Stomach (tissue), 9 donors: Measurements from ENCODE around the gene APOO. TPM values are rescaled to one million over a fixed set of nuclear protein-coding genes. Genes with fewer than 3 reads are reported as not detected.

Experiments
- DNase-seq, 2 donors: peaks; one replicate each; pipeline versions ENCODE4 v3.0.0 to v3.0.0-alpha.2; 2013 to 2019
- H3K27ac ChIP-seq, 5 donors: fragments of 200-600 bp in 4 of 5; sonication (generic) in 4 of 5; one replicate each; pipeline ENCODE4 v1.5.1; 2013 to 2019; ENCODE audit warnings: mild to moderate bottlenecking in 1 of 5, moderate library complexity in 1 of 5
- H3K27me3 ChIP-seq, 3 donors: fragments of 200-600 bp; sonication (generic); one replicate each; pipeline ENCODE4 v1.5.1; 2017 to 2019; ENCODE audit warnings: mixed run types in 1 of 3
- H3K36me3 ChIP-seq, 4 donors: fragments of 200-600 bp; sonication (generic); 1 replicate in 3 of 4; 2 replicates in 1 of 4; pipeline ENCODE4 v1.5.1; 2016 to 2019
- H3K4me1 ChIP-seq, 4 donors: fragments of 200-600 bp; sonication (generic); one replicate each; pipeline ENCODE4 v1.5.1; 2016 to 2019
- H3K4me3 ChIP-seq, 4 donors: fragments of 200-600 bp; sonication (generic) in 3 of 4; one replicate each; pipeline ENCODE4 v1.5.1; 2016 to 2019; ENCODE audit warnings: mild to moderate bottlenecking in 1 of 4
- H3K9me3 ChIP-seq, 4 donors: fragments of 200-600 bp; sonication (generic); one replicate each; pipeline ENCODE4 v1.5.1; 2016 to 2019
- CTCF ChIP-seq, 7 experiments: fragments of 450-650 bp in 4 of 7; fragments of 200-600 bp in 3 of 7; sonication (generic) in 3 of 7; IDR thresholded peaks; one replicate each; pipeline ENCODE4 v1.5.1; 2016 to 2019; ENCODE audit warnings: antibody characterized with exemption in 7 of 7, control low read depth in 2 of 7, mild to moderate bottlenecking in 1 of 7
- EP300 ChIP-seq: sonication (generic); formaldehyde crosslinking; IDR thresholded peaks from one replicate; pipeline ENCODE4 v1.6.1; 2017; ENCODE audit warnings: antibody characterized with exemption
- POLR2A ChIP-seq, 4 donors: fragments of 450-650 bp; IDR thresholded peaks; one replicate each; pipeline ENCODE4 v1.6.1; 2016; ENCODE audit warnings: antibody characterized with exemption in 4 of 4, control low read depth in 2 of 4, mild to moderate bottlenecking in 1 of 4, moderate library complexity in 1 of 4
- POLR2AphosphoS5 ChIP-seq, 3 donors: sonication (generic); formaldehyde crosslinking; IDR thresholded peaks; one replicate each; pipeline ENCODE4 v1.6.1; 2016; ENCODE audit warnings: antibody characterized with exemption in 3 of 3
- WGBS, 5 donors: extraction: QIAGEN DNeasy Blood & Tissue Kit in 3 of 5; methylation state at CpG; one replicate each; pipeline versions ENCODE4 v1.1.5 to v1.1.7; 2013 to 2018; 5-methylcytosine and 5-hydroxymethylcytosine counted together
- intact Hi-C: fragments of 100-400 bp; cut with DNase I; formaldehyde crosslinking; loops from one replicate; pipeline ENCODE4 v1.15.1; 2023; ENCODE audit warnings: low total_unique reads
- polyA plus RNA-seq, 3 donors: library from polyadenylated mRNA; stranded (reverse); fragments of 200-250 nt; gene quantifications; one replicate each; pipeline ENCODE4 v1.2.3, GENCODE V29; 2013
- total RNA-seq, 5 donors: library from RNA; depleted of rRNA; stranded (reverse); fragments of >200 nt; gene quantifications; one replicate each; pipeline versions ENCODE4 v1.1.0 to v1.2.3, GENCODE V29; 2014 to 2016
- donor health status: healthy with polysubstance abuse.
- donor health status: Bipolar disorder and iron deficiency.
- donor health status: healthy.

The APOO gene
- total and polyA plus RNA-seq, 8 donors: 2.0 to 29.4 (median 15.7) TPM

GRCh38 chrX:23825675-23826074 lies 82.1 kb downstream of the APOO start:
- no peak for DNase-seq
- no peak for TF ChIP-seq EP300
- TF ChIP-seq POLR2A (IDR thresholded peaks at IDR 0.05): no peak
- no peak for TF ChIP-seq POLR2AphosphoS5 (IDR thresholded peaks at IDR 0.05)
- TF ChIP-seq CTCF (IDR thresholded peaks at IDR 0.05): no peak

GRCh38 chrX:23822841-23823240 lies 84.9 kb downstream of the APOO start:
- no peaks in the 10 kb centered on the region for H3K27me3 ChIP-seq
- TF ChIP-seq EP300: no peak
- TF ChIP-seq POLR2AphosphoS5 (IDR thresholded peaks at IDR 0.05): no peak
- no peak for TF ChIP-seq CTCF (IDR thresholded peaks at IDR 0.05)
- TF ChIP-seq POLR2A (IDR thresholded peaks at IDR 0.05): no peak
- DNase-seq: no peak
- no peak overlapping the region for H3K4me3 ChIP-seq
- no peaks in the 10 kb centered on the region for H3K9me3 ChIP-seq
- H3K4me1 ChIP-seq: no peaks in the 10 kb centered on the region
- H3K27ac ChIP-seq: peak overlapping the region in 1 of 5 donors; percentile 4
- 56 to 72% (median 61%) methylated on average over 6 of the region's 6 CpGs for WGBS, 5 donors
- no peaks in the 10 kb centered on the region for H3K36me3 ChIP-seq
- intact Hi-C loops: no loop called here

More at GRCh38 chrX:23825675-23826074, 82.1 kb downstream of the APOO start:
- no peak overlapping the region for H3K27ac ChIP-seq
- intact Hi-C loops: no loop called here
- H3K36me3 ChIP-seq: no peaks in the 10 kb centered on the region
- no peaks in the 10 kb centered on the region for H3K27me3 ChIP-seq
- no peaks in the 10 kb centered on the region for H3K9me3 ChIP-seq
- no peaks in the 10 kb centered on the region for H3K4me1 ChIP-seq
- H3K4me3 ChIP-seq: no peak overlapping the region

GRCh38 chrX:23822397-23822796 lies 85.3 kb downstream of the APOO start:
- H3K4me3 ChIP-seq: no peak overlapping the region
- H3K9me3 ChIP-seq: no peaks in the 10 kb centered on the region
- TF ChIP-seq POLR2A (IDR thresholded peaks at IDR 0.05) (no peak), CTCF (IDR thresholded peaks at IDR 0.05) (no peak), POLR2AphosphoS5 (IDR thresholded peaks at IDR 0.05) (no peak), EP300 (no peak)
- DNase-seq: peak in 1 of 2 donors; percentile 81
- 13 to 42% (median 28%) methylated on average over 3 of the region's 3 CpGs for WGBS, 5 donors
- H3K27me3 ChIP-seq: no peaks in the 10 kb centered on the region
- peak overlapping the region in 2 of 5 donors; percentile 12 to 15 for H3K27ac ChIP-seq
- no peaks in the 10 kb centered on the region for H3K4me1 ChIP-seq
- intact Hi-C loops: no loop called here
- H3K36me3 ChIP-seq: no peaks in the 10 kb centered on the region

- Histone ChIP-seq H3K4me3 (no peak overlapping the region), H3K36me3 (no peaks in the 10 kb centered on the region), H3K27me3 (no peaks in the 10 kb centered on the region), H3K9me3 (no peaks in the 10 kb centered on the region), H3K4me1 (no peaks in the 10 kb centered on the region), H3K27ac (peak overlapping the region in 2 of 5 donors; percentile 12 to 15)
- WGBS, 5 donors: 71 to 83% (median 78%) methylated on average over 2 of the region's 2 CpGs
- no peak for DNase-seq
- intact Hi-C loops: no loop called here
- TF ChIP-seq EP300: no peak
Observed at GRCh38 chrX:23821847-23822246, 85.9 kb downstream of the APOO start.

GRCh38 chrX:23820235-23820782 lies 87.4 kb downstream of the APOO start:
- WGBS, 5 donors: 82 to 97% (median 89%) methylated on average over 6 of the region's 6 CpGs
- TF ChIP-seq POLR2AphosphoS5 (IDR thresholded peaks at IDR 0.05): no peak
- TF ChIP-seq CTCF (IDR thresholded peaks at IDR 0.05): no peak
- TF ChIP-seq POLR2A (IDR thresholded peaks at IDR 0.05): no peak
- no peak for TF ChIP-seq EP300
- H3K27me3 ChIP-seq: no peaks in the 10 kb centered on the region
- intact Hi-C loops: no loop called here
- H3K4me1 ChIP-seq: no peaks in the 10 kb centered on the region
- no peak overlapping the region for H3K27ac ChIP-seq
- no peaks in the 10 kb centered on the region for H3K36me3 ChIP-seq
- no peak overlapping the region for H3K4me3 ChIP-seq
- DNase-seq: no peak
- no peaks in the 10 kb centered on the region for H3K9me3 ChIP-seq
